Germinal center (tissue), 1 donor: ENCODE results near the gene CORO6.

ENCODE experiments used
- DNase-seq: peaks from one replicate; pipeline ENCODE4 v3.0.0; 2012; ENCODE audit warnings: mixed read lengths, low spot score

CORO6 gene

GRCh38 chr17:29565643-29566472 lies 56.9 kb downstream of the CORO6 start:
- peak; percentile 52 for DNase-seq
